ENCODE results near the gene NTSR2. TPM values are rescaled to one million over a fixed set of nuclear protein-coding genes. Genes with fewer than 3 reads are reported as not detected.

Gene NTSR2
- total and polyA plus RNA-seq, 2 of the 8 experiments (the other 6 are each of a cell fraction or from before 2014, with no cell fraction given) = 0.05 TPM; not detected in 1

DNA sequence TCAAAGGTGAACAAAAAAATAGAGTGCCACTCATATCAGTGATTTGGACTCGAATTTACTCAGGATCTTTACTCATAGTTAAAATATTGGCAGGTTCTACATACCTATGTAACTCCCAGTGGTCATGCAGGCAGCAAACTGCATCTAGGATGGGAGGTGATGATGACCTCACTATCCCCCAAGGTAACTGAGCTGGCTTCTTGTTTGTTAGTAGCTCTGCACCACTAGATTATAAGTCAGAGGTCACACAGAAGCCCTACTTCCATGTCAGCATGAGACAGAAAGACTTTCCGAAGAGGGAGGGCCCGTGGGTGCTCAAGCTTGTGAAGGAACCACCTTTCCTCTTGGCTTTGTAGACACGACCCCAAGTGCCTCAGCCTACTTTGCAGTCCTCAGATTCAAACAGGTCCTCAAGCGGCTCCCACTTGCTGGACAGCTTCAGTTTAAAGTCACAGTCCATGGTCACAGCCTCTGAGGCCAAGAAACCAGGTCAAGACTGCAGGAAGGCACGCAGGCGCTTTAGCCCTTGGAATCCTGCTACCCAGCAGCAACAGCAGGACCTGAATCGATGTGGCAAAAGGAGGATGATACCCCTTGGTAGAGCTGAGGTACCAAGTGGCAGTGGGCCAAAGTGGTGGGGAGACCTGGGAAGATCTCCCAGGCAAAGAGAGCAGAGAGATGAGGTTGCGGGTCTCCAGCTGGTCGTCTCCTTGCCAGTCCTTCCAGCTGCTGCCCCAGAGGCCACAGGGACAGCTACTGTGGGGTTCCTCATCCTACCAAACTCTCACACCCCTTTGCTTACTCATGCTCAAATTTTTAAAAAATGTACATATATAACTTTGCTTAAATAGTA, 4.3 kb downstream of the NTSR2 start:
- Histone ChIP-seq H3K4me2 (ENCODE audit: insufficient read depth in 1 of 2, low read depth in 2 of 2, low read length in 2 of 2) (no peak overlapping the region), H2BK15ac (ENCODE audit: low read length) (no peak overlapping the region), H3K27me3 (replicated peaks in 1 of 4; ENCODE audit: control insufficient read depth in 3 of 4, extremely low read depth in 1 of 4, insufficient read depth in 3 of 4, low read length in 3 of 4) (peaks cover 8 to 27% (median 21%) of the 10 kb centered on the region in 4 experiments), H4K91ac (replicated peaks; ENCODE audit: insufficient read length, low read length) (peak overlapping the region; percentile 10), H3K9me3 (ENCODE audit: insufficient read depth in 2 of 2, low read depth in 1 of 2, low read length in 1 of 2) (peaks cover 6 to 7% of the 10 kb centered on the region in 2 experiments; a peak in 2 of 4 replicates), H3K4me3 (ENCODE audit: extremely low read depth in 1 of 4, insufficient read depth in 2 of 4, low read depth in 3 of 4, low read length in 4 of 4) (no peak overlapping the region), H2BK120ac (replicated peaks; ENCODE audit: low read depth, low read length) (no peak overlapping the region), H2AFZ (ENCODE audit: low read length) (no peak overlapping the region), H3K4me1 (replicated peaks in 1 of 4; ENCODE audit: control insufficient read depth in 3 of 4, insufficient read depth in 4 of 4, low read length in 3 of 4) (peaks cover 0 to 7% (median 3%) of the 10 kb centered on the region in 4 experiments; a peak in 1 of 7 replicates), H3K79me1 (ENCODE audit: low read depth, low read length) (no peaks in the 10 kb centered on the region), H4K20me1 (replicated peaks in 1 of 2; ENCODE audit: control insufficient read depth in 1 of 2, insufficient read depth in 2 of 2, low read length in 2 of 2) (peaks cover 0 to 2% of the 10 kb centered on the region in 2 experiments), H2BK12ac (ENCODE audit: low read depth, low read length) (no peak overlapping the region), H3K9ac (replicated peaks in 1 of 4; ENCODE audit: extremely low read depth in 1 of 4, low read depth in 3 of 4, low read length in 3 of 4) (no peak overlapping the region), H3K27ac (ENCODE audit: low read depth, low read length) (no peak overlapping the region), H2BK5ac (ENCODE audit: low read depth, low read length) (no peak overlapping the region), H4K8ac (ENCODE audit: extremely low read depth, insufficient read depth, low read length) (no peak overlapping the region), H2AK5ac (ENCODE audit: low read depth, low read length) (no peak overlapping the region), H3K14ac (ENCODE audit: insufficient read length) (no peak overlapping the region), H3K79me2 (ENCODE audit: control insufficient read depth in 1 of 2, insufficient read depth in 2 of 2, low read length in 2 of 2) (no peaks in the 10 kb centered on the region), H2BK20ac (ENCODE audit: low read length) (no peak overlapping the region), H3K23ac (ENCODE audit: insufficient read length) (no peak overlapping the region), H4K5ac (ENCODE audit: insufficient read length, low read depth, low read length) (no peak overlapping the region), H3K36me3 (ENCODE audit: control insufficient read depth in 2 of 4, insufficient read depth in 4 of 4, low read length in 3 of 4) (no peaks in the 10 kb centered on the region), H3K23me2 (ENCODE audit: low read depth, low read length) (no peaks in the 10 kb centered on the region; the same call in 1 of the 2 replicates), H3K4ac (replicated peaks; ENCODE audit: insufficient read length, low read depth, low read length) (no peak overlapping the region), H3K56ac (replicated peaks; ENCODE audit: insufficient read length, low read depth, low read length) (no peak overlapping the region), H3K18ac (ENCODE audit: extremely low read depth, low read length) (no peak overlapping the region)
- WGBS, 2 experiments (ENCODE audit: extremely low coverage in 1 of 2, insufficient coverage in 1 of 2, insufficient read length in 1 of 2, insufficient replicate concordance in 2 of 2, low coverage in 1 of 2, low lambda C conversion rate in 2 of 2, missing lambda C conversion rate in 1 of 2) = 90% methylated on average over 10 of the region's 10 CpGs; no CpG with 5 or more reads in 1 of the 2 experiments
- ChIA-PET CTCF (ENCODE audit: partially characterized antibody) (interaction anchor here (0.6 to 8.7 kb wide), 9 partner anchors 12 to 114 kb away, joined by 3 to 76 read pairs (median 6); no protein-coding TSS in a partner anchor), POLR2A (ENCODE audit: partially characterized antibody) (no interaction called here)
- no peak for FAIRE-seq
- peak in 1 of 2 experiments; percentile 19 for DNase-seq (ENCODE audit: low read depth in 1 of 2, low spot score in 2 of 2)
- TF ChIP-seq KDM1A (IDR thresholded peaks at IDR 0.05; ENCODE audit: borderline replicate concordance, low read length) (no peak), GABPA (IDR thresholded peaks at IDR 0.05; ENCODE audit: borderline replicate concordance, insufficient read depth, low read length) (no peak), CREB1 (IDR thresholded peaks at IDR 0.05) (no peak), KDM4A (IDR thresholded peaks at IDR 0.05; ENCODE audit: low read depth, low read length, severe bottlenecking) (no peak), SP1 (IDR thresholded peaks at IDR 0.05; ENCODE audit: low read depth, low read length) (no peak), CHD1 (IDR thresholded peaks at IDR 0.05; ENCODE audit: low read depth, low read length) (no peak), CBX8 (IDR thresholded peaks at IDR 0.05; ENCODE audit: borderline replicate concordance, low read depth, low read length) (no peak), CBX5 (IDR thresholded peaks at IDR 0.05; ENCODE audit: low read depth, low read length) (no peak)
